ENCODE data around the gene PATE4.
A peak's percentile ranks its signal among the peaks of the same experiment; 100 is the strongest.
"Not testable (repeated sequence)": the region's sequence is repeated elsewhere in the genome, so short reads cannot be mapped to it uniquely, and the experiment has no call there.

PATE4 gene, protein sequence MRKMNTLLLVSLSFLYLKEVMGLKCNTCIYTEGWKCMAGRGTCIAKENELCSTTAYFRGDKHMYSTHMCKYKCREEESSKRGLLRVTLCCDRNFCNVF

DNA sequence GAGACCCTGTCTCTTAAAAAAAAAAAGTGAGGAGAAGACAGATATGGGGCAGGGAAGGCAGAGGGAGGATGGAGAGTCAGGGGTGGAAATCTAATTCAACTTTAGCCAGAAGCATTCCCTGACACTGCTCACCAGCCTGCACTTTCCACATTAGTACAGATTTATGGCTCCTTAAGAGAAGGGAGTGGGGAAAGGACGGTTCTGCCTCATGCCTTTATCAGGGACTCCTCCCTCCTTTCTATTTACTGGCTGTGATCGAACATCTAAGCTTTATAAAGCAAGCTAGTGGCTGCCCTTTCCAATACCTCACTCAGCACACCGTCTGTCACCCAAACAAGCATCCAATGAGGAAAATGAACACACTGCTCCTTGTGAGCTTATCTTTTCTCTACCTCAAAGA lies at the start of gene PATE4:
Gene PATE4 (plus strand): TSS at position 301 of the 400 bp plus-strand sequence. CDS start 44 bp downstream, at position 345.
- DNase-seq = no peak

DNA sequence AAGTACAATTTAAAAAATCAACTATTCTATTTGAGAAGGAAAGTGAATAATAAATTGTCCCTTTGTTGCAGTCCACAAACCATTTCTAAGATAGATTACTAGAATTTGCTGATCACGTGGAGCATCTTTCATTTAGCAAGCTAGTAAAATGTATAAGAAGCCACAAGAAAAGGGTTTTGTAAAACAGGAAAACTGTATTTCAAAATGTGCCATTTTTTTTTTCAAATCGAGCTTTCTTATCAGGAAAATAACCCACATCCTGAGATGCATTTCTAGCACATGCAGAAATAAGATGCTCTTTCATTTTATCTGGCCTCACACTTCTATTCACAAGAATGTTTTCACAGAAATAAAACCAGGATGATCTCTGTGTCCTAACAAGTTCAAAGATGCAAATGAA lies 48.4 kb upstream of the PATE4 start:
- no peak for DNase-seq

DNA sequence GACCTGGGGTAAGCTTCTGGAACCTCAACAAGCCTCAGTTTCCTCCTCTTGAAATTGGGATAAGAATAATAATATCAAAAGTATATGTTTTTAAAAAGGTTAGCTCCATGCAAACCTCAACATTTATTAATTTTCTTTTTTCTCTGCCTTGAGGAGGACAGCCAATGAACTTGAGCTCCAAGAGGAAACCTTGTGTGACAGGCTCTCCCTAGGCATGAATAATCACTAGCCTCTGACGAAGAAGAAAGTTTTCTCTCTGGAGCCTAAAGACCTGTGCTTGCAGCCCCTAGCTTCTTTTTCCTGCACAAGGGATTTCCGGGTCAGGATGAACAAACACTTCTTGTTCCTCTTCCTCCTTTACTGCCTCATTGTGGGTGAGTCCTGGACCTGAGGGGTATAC lies 45.3 kb upstream of the PATE4 start, which contains the start of gene PATE3:
Gene PATE3 (plus strand): TSS at position 301 of the 400 bp plus-strand sequence. CDS start 25 bp downstream, at position 326.
- no peak for DNase-seq

DNA sequence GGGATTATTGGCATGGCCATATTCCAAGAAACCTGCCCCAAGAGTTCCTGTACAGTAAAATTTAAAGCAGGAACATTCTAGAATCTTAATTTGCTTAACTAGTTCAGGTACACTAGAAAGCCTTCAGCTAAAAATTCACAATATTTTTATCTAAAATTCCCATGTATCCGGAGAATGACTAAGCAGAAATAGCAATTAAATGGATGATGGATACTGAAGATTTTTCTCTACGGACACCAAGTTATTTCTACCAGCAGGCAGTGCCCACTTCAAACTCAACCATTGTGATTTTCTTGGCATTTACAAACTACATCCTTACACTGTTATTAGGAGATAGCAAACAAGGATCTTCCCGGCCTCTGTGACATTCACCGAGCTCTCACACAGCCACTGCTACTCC lies 42.3 kb upstream of the PATE4 start:
- no peak for DNase-seq

DNA sequence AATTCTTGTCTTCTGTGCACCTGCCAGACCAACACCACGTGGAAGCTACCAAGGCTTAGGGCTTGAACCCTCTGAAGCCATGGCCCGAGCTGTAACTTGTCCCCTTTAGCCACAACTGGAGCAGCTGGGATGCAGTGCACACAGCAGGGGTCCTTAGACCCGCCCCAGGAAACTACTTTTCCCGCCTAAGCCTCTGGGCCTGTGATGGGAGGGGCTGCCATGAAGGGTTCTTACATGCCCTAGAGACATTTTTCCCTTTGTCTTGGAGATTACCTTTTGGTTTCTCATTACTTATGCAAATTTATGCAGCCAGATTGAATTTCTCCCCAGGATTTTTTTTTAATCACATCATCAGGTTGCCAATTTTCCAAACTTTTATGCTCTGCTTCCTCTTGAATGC lies 35.5 kb upstream of the PATE4 start:
- DNase-seq = no peak

DNA sequence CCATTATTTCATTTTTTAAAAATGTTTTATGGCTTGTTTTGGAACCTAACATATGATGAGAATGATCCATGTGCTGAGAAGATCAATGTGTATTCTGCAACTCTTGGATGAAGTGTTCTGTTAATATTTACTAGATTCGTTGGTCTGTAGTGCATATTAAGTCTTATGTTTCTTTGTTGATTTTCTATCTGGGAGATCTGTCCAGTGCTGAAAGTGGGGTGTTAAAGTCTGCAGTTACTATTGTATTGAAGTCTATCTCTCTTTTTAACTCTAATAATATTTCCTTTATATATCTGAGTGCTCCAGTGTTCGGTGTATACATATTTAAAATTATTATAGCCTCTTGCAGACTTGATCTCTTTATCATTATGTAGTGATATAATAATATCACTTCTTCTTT lies 33.3 kb upstream of the PATE4 start:
- no peak for DNase-seq

DNA sequence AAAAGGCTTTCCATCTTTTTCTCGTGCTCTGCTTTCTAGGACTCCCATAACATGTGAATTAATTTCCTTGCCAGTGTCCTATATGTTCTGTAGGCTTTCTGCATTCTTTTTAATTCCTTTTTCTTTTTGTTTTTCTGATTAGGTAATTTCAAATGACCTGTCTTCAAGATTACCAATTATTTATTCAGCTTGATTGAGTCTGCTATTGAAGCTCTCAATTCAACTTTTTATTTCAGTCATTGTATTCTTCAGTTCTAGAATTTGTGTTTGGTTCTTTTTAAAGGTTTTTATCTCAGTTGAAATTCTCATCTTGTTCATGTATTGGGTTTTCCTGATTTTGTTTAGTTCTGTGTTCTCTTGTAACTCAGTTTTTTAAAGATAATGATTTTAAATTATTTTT lies 30.7 kb upstream of the PATE4 start:
- DNase-seq = no peak

DNA sequence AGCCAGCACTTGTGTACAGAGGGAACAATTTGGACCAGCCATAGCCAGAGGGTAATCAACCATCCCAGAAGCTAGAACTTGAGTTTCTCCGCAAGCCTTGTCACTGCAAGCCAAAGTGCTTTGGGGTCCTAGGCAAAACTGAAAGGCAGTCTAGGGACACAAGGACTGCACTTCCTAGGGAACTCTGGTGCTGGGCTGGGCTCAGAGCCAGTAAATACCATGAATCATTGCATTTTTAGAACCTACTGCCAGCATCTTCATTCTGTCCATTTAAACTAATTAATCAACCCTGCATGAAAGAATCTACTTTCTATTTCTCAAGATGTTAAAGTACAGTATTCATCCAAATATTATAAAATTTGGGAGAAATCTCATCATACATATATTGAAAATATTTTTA lies 25.2 kb upstream of the PATE4 start:
- no peak for DNase-seq

DNA sequence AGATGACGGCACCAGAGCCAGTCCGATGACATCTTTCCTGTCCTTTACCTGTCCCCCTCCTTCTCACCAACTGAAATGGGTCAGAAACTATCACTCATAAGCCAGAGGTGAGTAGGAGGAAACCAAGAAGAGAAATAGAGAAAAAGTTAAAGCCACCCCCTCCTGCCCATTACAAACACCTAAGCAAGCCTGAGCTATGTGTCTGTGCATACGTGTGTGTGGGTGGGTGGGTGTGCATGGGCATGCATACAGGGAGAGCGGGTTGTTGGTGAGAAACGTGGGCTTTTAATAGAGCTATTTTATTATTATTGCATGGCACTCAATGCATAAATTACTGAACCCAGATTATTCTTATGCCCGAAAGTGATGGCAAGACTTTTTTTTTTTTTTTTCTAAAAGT lies 2.6 kb downstream of the PATE4 start:
- DNase-seq = no peak

DNA sequence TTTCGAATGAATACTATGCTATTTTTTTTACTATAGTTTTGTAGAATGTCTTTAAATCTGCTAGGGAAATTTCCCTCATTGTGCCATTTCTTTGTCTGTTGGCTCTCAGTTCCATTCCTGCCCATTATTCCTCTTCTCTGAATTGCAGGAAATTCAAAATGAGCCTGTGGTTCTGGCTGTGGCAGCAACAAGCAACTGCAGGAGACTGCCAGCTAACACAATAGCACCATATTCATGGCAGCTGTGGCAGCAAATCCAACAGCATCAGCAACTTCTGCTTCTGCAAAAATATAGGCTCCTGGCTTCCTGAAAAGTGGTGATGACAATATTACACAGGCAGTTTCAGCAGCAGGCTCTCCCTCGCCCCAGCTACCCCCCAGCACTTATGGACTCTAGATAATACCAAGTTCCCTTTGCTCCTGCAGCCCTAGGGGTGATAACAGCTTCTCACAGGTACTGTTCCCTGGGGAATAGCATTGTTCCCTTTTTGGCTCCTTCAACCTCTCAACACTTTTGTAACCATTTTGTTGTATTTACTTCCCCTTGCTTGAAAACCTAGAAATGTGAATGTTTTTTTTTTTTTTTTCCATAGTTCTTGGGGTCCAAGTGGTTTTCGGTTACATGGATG lies 9.3 kb downstream of the PATE4 start:
- DNase-seq = peak in 1 of 56 donors; percentile 4

DNA sequence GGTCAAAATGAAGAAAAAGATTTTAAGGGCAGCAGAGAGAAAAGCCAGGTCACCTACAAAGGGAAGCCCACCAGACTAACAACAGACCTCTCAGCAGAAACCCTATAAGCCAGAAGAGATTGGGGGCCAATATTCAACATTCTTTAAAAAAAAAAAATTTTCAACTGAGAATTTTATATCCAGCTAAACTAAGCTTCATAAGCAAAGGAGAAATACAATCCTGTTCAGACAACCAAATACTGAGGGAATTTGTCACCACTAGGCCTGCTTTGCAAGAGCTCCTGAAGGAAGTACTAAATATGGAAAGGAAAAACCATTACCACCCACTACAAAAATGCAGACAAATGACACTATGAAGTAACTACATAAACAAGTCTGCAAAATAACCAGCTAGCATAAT lies 13.1 kb downstream of the PATE4 start:
- DNase-seq = no peak

DNA sequence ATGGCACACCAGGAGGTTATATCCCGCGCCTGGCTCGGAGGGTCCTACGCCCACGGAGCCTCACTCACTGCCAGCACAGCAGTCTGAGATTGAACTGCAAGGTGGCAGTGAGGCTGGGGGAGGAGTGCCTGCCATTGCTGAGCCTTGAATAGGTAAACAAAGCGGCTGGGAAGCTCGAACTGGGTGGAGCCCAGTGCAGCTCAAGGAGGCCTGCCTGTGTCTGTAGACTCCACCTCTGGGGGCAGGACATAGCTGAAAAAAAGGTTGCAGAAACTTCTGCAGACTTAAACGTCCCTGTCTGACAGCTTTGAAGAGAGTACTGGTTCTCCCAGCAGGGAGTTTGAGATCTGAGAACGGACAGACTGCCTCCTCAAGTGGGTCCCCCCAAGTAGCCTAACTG lies 24.6 kb downstream of the PATE4 start:
- DNase-seq = not testable (repeated sequence)

DNA sequence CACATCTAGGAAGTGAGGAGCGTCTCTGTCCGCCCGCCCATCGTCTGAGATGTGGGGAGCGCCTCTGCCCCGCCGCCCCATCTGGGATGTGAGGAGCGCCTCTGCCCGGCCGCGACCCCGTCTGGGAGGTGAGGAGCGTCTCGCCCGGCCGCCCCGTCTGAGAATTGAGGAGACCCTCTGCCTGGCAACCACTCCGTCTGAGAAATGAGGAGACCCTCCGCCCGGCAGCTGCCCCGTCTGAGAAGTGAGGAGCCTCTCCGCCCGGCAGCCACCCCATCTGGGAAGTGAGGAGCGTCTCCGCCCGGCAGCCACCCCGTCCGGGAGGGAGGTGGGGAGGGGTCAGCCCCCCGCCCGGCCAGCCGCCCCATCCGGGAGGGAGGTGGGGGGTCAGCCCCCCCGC lies 29.7 kb downstream of the PATE4 start:
- not testable (repeated sequence) for DNase-seq

DNA sequence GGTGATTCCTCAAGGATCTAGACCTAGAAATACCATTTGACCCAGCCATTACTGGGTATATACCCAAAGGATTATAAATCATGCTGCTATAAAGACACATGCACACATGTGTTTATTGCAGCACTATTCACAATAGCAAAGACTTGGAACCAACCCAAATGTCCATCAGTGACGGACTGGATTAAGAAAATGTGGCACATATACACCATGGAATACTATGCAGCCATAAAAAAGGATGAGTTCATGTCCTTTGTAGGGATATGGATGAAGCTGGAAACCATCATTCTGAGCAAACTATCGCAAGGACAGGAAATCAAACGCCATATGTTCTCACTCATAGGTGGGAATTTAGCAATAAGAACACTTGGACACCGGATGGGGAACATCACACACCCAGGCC lies 32.2 kb downstream of the PATE4 start:
- not testable (repeated sequence) for DNase-seq

DNA sequence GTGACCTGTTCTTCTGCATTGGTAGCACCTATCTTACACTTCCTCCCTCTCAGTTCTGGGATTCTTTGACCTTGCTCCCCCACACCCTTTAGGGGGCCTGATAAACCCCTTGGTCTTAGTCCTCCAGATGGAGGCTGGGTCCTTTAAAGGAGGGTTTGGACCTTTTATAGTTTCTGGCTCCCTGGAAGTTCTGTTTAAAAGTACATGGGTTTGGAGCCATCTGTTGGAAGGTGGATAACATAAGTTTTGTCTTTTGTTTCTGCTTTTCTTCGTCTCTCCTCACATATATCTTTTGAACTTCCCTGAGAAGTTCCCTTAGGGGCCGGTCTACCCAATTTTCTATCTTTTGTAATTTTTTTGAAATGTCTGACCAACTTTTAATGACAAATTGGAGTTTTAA lies 36.4 kb downstream of the PATE4 start:
- DNase-seq = no peak

DNA sequence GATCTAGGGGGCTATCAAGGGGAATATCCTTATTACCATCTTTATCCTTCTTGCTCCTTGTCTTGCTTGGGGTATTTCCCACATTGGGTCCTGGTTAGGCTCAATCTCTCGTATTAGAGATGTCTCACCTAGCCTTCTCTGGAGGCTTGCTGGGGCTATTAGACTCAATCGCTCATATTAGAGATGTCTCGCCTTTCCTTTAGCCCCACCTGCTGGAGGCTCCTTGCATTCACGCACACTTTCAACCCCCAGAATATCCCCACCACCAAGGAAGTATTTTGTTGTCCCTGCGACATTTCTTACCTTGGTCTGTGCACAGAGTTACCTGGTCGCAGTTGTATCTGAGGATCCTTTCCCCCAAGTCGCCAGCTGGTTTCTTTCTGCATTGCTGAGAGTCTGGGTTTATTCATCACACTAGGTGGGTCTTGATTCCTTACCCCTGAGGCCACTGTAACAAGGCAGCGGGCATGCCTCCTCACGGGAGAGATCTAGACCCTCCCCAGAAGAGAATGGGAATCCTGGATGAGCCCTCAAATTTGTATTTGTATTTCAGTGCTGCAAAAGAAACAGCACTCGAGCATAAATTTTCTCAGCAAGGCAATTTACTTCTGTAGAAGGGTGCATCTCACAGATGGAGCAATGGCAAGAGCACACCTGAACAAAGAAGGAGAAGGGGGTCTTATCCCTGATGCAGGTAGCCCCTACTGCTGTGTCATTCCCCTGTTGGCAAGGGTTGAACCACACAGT lies 38.4 kb downstream of the PATE4 start:
- DNase-seq = peak in 5 of 56 donors; percentile 2 to 22 (median 9)

DNA sequence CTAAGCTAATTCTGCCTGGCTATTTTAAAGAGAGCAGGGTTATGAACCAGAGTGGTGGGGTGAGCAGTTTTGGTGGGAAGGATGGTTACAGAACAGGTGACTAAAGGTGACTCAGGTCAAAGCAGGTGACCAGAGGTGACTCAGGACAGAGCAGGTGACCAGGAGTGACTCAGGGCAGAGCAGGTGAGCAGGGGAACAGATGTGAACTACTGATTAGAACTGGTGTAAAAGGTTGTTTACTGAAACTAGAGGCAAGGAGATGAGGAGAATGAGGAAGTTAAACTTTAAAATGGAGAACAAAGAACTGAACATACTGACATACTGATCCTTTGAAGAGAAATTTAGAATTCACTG lies 39.0 kb downstream of the PATE4 start:
- no peak for DNase-seq

DNA sequence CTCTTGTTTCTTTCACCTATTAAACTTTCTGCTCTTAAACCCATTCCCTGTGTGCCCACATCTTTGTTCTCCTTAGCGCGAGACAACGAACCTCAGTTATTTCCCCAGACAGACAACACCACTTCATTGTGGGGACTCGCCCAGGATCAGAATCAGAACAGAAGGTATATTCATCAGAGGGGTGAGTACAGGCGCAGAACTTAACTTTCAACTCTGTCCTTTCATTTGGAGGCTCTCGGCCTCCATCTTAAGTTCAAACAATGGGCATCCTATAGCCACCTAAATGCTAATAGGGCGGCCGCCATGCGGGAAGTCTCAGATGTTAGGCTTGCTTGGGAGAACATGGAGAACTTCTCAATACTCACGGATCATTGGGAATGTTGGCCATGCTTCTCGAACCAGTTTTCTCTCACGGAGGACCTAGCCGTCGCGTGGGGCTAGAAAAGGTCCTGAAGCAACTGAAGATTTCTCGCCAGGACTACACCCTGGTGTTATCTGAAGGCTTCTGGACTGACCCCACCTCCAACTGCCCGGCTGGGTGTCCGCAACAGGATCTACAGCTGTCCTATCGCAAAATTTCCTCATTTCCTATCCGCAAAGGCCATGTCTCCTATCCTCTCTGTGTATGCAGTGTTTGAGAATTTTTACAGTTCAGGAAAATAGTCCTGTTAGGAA lies 40.9 kb downstream of the PATE4 start:
- DNase-seq = no peak

DNA sequence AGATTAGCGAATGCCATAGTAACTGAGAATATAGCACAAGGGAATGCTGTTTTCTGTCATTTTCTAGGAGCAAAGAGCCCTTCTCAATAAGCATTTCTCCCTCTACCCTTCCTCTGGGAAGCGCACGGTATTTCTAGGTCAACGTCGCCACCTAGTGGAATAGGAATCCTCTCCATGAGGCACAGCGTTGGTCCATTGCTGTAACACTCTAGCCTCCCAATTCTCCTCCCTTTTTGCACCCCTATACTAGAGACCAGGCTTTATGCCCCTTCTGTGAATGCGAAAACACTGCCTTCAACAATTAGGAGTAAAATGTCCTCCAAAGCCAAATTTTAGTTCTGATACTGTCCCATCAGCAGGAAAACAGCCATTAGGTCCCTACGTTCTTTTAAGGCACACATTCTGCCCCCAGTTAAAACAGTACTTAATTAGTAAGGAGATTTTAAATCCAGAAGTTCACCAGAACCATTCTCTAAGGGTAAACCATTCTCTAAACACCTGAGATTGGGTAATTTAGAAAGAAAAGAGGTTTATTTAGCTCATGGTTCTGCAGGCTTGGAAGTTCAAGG lies 41.5 kb downstream of the PATE4 start:
- peak in 42 of 56 donors; percentile 1 to 80 (median 26) for DNase-seq

DNA sequence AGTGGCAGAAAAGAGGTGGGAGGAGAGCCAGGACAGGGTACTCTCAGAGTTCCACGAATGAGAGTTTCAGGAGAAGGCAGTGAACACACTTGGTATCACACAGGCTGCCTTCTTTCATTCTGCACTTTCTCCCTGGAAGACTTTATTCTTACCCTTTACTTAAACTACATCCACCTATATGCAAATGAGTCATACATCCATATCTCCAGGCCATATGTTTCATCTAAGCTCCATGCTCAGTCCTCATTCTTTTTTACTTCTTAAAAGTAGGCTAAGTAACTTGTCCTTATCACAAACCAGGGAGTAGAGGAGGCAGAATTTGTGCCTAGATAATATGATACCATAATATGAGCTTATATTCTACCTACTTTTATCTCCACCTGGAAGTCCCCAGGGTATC lies 48.2 kb downstream of the PATE4 start:
- DNase-seq = no peak

DNA sequence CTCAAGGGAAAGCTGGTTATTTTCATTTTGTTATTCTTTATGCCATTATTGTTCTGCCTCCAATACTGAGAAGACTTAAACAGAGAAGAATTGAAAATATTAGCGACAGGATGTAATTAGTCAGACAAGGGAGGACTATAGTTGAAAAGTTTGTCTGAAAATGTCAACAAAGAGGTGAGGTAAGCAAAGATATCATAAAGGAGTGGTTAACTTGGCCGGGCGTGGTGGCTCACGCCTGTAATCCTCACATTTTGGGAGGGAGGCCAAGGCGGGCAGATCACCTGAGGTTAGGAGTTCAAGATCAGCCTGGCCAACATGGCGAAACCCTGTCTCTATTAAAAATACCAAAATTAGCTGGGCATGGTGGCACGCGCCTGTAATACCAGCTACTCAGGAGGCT lies 50.3 kb downstream of the PATE4 start:
- DNase-seq = no peak

DNA sequence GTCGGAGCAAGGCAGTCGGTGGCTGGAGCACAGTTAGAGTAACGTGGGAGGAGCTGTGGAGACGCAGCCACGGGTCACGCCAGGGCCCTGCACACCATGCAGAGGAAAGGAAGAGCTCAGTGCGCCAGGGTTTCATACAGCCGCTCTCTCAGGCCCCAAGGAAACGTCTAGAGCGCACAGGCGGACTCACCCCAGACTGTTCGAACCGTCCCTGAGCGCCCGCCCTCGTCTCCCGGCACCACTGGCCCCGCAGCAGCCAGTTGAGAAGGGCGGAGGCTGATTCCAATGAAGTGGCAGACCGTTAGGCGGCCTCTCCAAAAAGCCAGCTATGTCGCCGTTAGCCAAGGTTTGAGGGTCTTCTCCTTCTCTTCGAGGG lies 53.9 kb downstream of the PATE4 start:
- peak in 19 of 56 donors; percentile 29 to 77 (median 64) for DNase-seq
